Stimulated activated CD4-positive, alpha-beta T cell treated with anti-CD3 and anti-CD28 coated beads, Interleukin-1b, Interleukin-23, amount 100 ng/mL, for 4 hours (primary cell): ENCODE data around the gene DMRT3.

ENCODE experiments used
- DNase-seq, 2 donors: peaks; one replicate each; pipeline ENCODE4 v3.0.0-alpha.2; 2020; ENCODE audit warnings: low read depth in 2 of 2

DMRT3 gene

GRCh38 chr9:970151-970996 lies 6.1 kb upstream of the DMRT3 start:
- DNase-seq = no peak

GRCh38 chr9:971901-972500 lies 4.5 kb upstream of the DMRT3 start:
- no peak for DNase-seq

GRCh38 chr9:972501-973294 lies 3.8 kb upstream of the DMRT3 start:
- no peak for DNase-seq

DNA sequence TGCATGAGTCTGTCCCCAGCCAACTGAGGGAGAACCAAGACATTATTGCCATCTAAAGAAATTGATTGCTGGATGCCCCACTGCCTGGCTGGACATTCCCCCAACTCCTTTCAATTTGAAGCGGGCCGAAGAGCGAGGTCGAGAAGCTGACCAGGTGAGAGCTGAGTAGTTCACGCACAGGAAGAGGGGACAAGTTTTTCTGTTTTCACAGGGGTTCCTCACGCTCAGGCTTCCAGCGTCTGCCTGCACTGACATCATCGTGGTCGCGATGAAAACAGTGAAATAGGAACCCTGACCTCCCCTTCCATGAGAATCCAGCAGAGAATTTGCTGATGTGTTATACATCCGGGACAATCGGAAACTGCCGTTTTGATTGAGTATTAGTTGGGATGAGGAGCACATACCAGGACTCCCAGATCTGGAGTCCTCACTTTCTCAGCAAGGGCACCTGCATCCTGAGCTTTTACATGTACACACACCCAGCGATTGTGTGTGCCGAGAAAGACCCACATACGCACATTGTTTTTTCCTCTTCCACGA lies 3.1 kb upstream of the DMRT3 start:
- DNase-seq = no peak

GRCh38 chr9:974031-974995 lies 2.1 kb upstream of the DMRT3 start:
- DNase-seq = no peak

GRCh38 chr9:974996-975739 lies 1.3 kb upstream of the DMRT3 start:
- no peak for DNase-seq

DNA sequence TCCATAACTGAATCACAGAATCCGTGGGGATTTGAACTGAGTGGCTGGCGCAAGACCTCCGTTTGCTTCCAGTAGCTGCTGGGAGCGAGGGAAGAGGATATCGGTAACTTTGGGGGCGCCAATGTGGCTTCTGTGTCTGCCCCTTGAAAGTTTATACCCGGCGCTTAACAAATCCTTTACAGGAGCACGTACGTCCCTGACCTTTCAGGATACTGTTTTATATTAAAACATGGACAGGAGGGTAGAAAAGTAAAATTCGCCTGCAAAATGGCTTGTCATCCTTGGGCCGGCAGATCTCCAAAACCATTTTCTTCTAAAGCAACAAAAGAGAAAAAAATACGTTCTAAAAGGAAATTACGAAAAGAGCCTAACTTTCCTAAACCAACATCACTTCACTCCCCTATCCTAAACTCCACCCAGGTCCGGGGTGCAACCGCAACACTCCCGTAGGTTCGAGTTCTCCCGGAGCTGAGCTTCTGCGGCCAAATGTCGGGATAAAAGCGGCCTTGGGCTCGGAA lies 656 bp upstream of the DMRT3 start:
- DNase-seq = no peak

DNA sequence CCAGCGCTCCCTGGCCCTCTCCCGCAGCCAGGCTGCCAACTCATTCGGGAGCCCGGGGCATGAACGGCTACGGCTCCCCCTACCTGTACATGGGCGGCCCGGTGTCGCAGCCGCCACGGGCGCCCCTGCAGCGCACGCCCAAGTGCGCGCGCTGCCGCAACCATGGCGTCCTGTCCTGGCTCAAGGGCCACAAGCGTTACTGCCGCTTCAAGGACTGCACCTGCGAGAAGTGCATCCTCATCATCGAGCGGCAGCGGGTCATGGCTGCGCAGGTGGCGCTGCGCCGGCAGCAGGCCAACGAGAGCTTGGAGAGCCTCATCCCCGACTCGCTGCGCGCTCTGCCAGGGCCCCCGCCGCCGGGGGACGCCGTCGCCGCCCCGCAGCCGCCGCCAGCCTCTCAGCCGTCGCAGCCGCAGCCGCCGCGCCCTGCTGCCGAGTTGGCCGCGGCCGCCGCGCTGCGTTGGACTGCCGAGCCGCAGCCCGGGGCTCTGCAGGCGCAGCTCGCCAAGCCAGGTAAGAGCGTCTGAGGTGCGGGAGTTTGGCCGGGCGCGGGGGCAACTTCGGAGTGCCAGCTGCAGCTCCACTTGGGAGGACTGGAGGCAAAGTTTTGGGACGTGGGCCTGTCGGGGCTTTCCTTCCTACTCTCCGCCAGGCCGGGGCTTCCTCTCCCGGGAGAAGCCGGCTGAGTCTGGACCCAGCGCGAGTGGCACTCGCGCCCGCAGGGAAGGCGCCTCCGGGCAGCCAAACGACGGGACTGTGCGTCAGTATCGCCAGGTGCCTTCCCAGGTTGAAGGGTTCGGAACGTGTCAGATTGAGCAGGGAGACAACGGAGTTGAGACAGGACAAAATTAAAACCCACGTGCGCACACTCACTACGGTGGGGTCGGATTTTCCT lies 735 bp downstream of the DMRT3 start:
- DNase-seq = no peak

DNA sequence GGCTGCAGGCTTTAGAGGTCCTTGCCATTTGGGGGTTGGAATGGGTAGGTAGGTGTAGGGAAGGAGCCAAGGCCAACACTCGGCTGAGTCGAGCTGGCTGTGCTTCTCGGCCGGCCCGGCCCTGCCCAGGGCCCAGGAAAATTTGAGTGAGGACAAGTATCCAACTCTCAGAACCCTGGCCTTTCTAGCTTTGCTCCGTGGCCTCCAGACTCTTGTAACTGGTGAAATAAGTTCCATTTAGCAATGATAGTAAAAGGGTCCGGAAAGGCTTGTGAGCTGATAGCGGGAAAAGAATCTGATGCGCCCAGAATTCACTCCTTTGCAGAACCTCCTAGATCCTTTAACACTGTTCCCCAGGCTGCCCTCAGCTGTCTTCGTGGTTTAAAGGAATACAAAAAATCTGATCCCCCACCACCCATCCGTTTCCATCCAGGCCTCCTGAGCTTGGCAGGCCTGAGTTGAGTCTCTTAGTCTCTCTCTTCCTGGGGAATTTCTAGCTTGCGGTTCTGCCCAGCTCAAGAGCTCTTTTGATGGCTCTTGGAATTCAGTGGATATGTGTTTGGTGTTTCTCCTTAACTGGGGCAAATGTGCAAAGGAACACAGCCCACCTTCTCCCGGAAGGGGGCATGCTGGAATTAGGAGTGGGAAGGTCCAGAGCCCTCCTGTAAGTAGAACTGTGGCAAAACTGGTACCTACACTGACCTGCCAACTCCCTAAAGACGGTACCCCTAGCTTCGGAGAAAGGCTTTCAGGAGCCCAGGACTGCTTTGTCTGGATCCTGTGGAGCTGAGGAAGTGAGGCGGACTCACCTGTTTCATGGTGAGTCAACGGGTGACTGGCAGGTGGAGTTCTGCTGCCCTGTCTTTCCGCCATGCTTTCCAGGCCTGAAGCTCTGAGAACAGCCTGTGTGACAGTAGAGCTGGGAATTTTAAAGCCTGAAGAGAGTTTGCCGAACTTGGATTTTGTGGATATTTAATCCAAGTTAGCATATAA lies 1.7 kb downstream of the DMRT3 start:
- no peak for DNase-seq

GRCh38 chr9:979983-980382 lies 3.5 kb downstream of the DMRT3 start:
- DNase-seq = no peak

GRCh38 chr9:980640-981039 lies 4.2 kb downstream of the DMRT3 start:
- DNase-seq = no peak

DNA sequence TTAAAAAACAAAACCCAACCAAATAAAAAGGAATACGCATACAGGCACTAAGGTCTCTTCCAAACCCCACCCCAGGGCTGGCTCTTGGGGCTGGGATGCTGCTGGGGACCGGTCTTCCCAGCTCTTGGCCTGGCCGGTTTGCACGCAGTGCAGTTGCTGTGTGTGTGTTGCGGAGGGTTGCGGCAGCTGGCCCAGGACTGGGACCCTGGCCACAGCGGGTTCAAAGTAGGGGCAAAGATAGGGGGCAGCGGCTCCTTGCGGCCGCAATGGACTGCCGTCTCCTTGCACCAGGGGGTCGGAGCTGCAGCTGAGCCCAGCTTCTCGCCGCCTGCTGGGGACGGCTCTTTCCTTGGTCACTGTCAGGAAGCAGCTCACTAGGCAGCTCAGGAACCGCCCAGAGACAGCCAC lies 5.0 kb downstream of the DMRT3 start:
- DNase-seq = no peak

DNA sequence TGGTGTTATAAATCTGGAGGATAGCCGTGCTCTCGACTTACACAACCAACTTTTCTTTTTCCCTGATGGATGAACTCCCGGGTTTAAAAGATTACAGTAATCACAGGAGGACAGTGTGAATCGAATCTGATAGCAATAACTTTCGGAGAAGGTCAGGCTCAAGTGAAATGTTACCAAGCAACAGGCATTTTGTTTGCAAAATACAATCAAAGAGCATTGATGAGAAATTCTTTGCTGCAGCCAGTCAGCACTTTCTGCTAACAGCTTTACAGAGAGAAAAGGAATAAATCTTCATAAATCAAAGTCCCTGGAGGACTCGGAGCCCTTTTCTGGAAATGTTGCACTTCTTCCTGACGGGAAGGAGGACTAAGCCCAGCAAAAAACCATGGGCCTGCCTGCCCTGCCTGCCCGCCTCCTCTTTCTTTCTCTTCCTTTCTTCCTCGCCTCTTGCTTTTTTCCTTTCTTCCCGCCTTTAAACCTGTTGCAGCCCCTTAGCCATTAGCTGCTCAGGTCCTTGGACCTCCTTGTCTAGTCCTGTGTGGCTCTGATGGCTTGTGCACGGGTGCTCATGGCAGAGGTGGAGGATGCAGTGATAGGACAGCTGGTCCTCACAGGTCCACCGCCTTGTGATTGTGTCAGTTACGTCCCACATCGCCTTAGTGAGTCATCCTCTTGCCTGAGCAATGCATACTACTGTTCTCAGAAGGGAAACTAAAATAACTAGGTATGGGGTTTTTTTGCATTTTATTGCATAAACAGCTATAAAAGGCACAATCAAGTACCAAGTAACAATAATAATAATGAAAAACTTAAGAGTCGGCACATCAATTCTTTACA lies 6.2 kb downstream of the DMRT3 start:
- no peak for DNase-seq

- DNase-seq = no peak
Observed at GRCh38 chr9:994005-994404, 17.6 kb downstream of the DMRT3 start.

- no peak for DNase-seq
Observed at GRCh38 chr9:995192-995591, 18.7 kb downstream of the DMRT3 start.

GRCh38 chr9:995781-996180 lies 19.3 kb downstream of the DMRT3 start:
- no peak for DNase-seq
